GM23248 (cell line): ENCODE data around the gene COPA.

Experiments used
- EZH2 ChIP-seq: fragments of 200-600 bp; sonication (generic); IDR thresholded peaks from 2 replicates; pipeline ENCODE4 v1.6.1; 2018; ENCODE audit warnings: antibody characterized with exemption, mild to moderate bottlenecking; ENCODE audit not compliant: insufficient read depth, poor library complexity, severe bottlenecking
- EZH2phosphoT487 ChIP-seq: fragments of 200-600 bp; sonication (generic); IDR thresholded peaks from 2 replicates; pipeline ENCODE4 v1.6.1; 2018; ENCODE audit warnings: antibody characterized with exemption, moderate library complexity, mild to moderate bottlenecking, low read depth; ENCODE audit not compliant: insufficient read depth

- TF ChIP-seq EZH2 (no peak), EZH2phosphoT487 (no peak)
These were observed 14.9 kb downstream of the COPA start for GRCh38 chr1:160328184-160328583.
